ENCODE results near the gene MAML2. TPM values are rescaled to one million over a fixed set of nuclear protein-coding genes. Genes with fewer than 3 reads are reported as not detected.

MAML2 gene
- total and polyA plus RNA-seq, 9 of the 15 experiments (the other 6 are each of a cell fraction or from before 2014, with no cell fraction given) = 0.79 to 6.8 (median 4.8) TPM

- TF ChIP-seq, protein P1, sequence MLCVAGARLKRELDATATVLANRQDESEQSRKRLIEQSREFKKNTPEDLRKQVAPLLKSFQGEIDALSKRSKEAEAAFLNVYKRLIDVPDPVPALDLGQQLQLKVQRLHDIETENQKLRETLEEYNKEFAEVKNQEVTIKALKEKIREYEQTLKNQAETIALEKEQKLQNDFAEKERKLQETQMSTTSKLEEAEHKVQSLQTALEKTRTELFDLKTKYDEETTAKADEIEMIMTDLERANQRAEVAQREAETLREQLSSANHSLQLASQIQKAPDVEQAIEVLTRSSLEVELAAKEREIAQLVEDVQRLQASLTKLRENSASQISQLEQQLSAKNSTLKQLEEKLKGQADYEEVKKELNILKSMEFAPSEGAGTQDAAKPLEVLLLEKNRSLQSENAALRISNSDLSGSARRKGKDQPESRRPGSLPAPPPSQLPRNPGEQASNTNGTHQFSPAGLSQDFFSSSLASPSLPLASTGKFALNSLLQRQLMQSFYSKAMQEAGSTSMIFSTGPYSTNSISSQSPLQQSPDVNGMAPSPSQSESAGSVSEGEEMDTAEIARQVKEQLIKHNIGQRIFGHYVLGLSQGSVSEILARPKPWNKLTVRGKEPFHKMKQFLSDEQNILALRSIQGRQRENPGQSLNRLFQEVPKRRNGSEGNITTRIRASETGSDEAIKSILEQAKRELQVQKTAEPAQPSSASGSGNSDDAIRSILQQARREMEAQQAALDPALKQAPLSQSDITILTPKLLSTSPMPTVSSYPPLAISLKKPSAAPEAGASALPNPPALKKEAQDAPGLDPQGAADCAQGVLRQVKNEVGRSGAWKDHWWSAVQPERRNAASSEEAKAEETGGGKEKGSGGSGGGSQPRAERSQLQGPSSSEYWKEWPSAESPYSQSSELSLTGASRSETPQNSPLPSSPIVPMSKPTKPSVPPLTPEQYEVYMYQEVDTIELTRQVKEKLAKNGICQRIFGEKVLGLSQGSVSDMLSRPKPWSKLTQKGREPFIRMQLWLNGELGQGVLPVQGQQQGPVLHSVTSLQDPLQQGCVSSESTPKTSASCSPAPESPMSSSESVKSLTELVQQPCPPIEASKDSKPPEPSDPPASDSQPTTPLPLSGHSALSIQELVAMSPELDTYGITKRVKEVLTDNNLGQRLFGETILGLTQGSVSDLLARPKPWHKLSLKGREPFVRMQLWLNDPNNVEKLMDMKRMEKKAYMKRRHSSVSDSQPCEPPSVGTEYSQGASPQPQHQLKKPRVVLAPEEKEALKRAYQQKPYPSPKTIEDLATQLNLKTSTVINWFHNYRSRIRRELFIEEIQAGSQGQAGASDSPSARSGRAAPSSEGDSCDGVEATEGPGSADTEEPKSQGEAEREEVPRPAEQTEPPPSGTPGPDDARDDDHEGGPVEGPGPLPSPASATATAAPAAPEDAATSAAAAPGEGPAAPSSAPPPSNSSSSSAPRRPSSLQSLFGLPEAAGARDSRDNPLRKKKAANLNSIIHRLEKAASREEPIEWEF (CRISPR knock-in tag; IDR thresholded peaks at IDR 0.05) = no peak
Observed at GRCh38 chr11:96228910-96229309, 114.1 kb downstream of the MAML2 start (continued).

GRCh38 chr11:96228473-96228891 is 114.5 kb downstream of the MAML2 start:
- DNase-seq (ENCODE audit: extremely low read depth in 1 of 4, low spot score in 3 of 4) = no peak
- peak overlapping the region; percentile 14; the same call in 1 of the 2 replicates for H2AFZ ChIP-seq (ENCODE audit: low read depth, low read length)
- H3K36me3 ChIP-seq (ENCODE audit: control insufficient read depth, insufficient read depth, low read length) = no peaks in the 10 kb centered on the region
- H3K79me2 ChIP-seq (ENCODE audit: control insufficient read depth, insufficient read depth, low read length) = no peaks in the 10 kb centered on the region
- no peak for FAIRE-seq
- no peaks in the 10 kb centered on the region for H4K20me1 ChIP-seq (replicated peaks; ENCODE audit: control insufficient read depth, insufficient read depth, low read length)
- H3K9me3 ChIP-seq (replicated peaks; ENCODE audit: control insufficient read depth, insufficient read depth, low read depth, low read length) = no peaks in the 10 kb centered on the region
- in situ Hi-C loops (cut with MboI) (no loop called here), intact Hi-C loops (cut with micrococcal nuclease) (no loop called here)
- no peaks in the 10 kb centered on the region for H3K9me1 ChIP-seq (ENCODE audit: control insufficient read depth, insufficient read depth, low read length)
- peaks cover 0 to 2% of the 10 kb centered on the region in 2 experiments; a peak in 1 of 5 replicates for H3K4me1 ChIP-seq (replicated peaks in 1 of 2; ENCODE audit: control insufficient read depth in 2 of 2, insufficient read depth in 2 of 2, low read length in 2 of 2)
- H3K27me3 ChIP-seq (ENCODE audit: control insufficient read depth in 2 of 2, insufficient read depth in 2 of 2, low read length in 2 of 2) = no peaks in the 10 kb centered on the region
- no peak overlapping the region for H3K4me2 ChIP-seq (ENCODE audit: insufficient read depth, low read length)
- no peak overlapping the region for H3K4me3 ChIP-seq
- no peak overlapping the region for H3K27ac ChIP-seq (ENCODE audit: extremely low read depth, low read depth, low read length)
- BruUV-seq (replicated peaks) = no TSS peak
- H3K9ac ChIP-seq (ENCODE audit: insufficient read depth in 1 of 2, low read depth in 2 of 2, low read length in 2 of 2) = peak overlapping the region in 1 of 2 experiments; percentile 31; a peak in 1 of 4 replicates
- ChIA-PET CTCF (ENCODE audit: low intra/inter-chr PET ratio) (no interaction called here), POLR2A (interaction anchor here (0.7 to 1.4 kb wide), 3 partner anchors 15 to 77 kb away, joined by 3 read pairs; no protein-coding TSS in a partner anchor)
- TF ChIP-seq RAD21 (CRISPR knock-in tag; conservative IDR thresholded peaks at IDR 0.05 in 1 of 2, IDR thresholded peaks at IDR 0.05 in 1 of 2) (peak in 1 of 2 experiments; percentile 18; a peak in 1 of 4 replicates), BCL6 (CRISPR knock-in tag; IDR thresholded peaks at IDR 0.05) (no peak)
- peak; percentile 54 for ATAC-seq
- 67% methylated on average over 4 of the region's 4 CpGs for WGBS (ENCODE audit: insufficient coverage, low coverage, missing lambda C conversion rate)

Data from K562 (cell line).